Measurements from ENCODE around the gene MARCHF3.
"Not testable (repeated sequence)": the region's sequence is repeated elsewhere in the genome, so short reads cannot be mapped to it uniquely, and the experiment has no call there.

Gene MARCHF3

DNA sequence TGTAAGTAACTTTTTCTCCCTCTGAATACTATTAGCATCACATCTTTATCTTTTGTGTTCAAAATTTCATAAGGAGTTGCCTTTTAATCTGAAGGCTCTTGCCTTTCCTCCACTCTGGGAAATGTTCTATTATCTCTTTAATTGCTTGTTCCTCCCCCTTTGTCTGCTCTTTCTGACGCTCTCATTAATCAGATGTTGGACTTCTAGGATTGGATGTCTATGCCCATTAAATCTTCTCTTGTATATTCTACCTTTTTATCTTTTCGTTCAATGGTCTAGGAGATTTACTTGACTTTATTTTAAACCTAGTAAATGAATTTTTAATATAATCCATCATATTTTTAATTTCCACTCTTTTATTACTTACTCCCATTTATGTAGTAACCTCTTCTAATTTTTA lies 76.7 kb downstream of the MARCHF3 start:
- DNase-seq (no peak), ATAC-seq (no peak)

DNA sequence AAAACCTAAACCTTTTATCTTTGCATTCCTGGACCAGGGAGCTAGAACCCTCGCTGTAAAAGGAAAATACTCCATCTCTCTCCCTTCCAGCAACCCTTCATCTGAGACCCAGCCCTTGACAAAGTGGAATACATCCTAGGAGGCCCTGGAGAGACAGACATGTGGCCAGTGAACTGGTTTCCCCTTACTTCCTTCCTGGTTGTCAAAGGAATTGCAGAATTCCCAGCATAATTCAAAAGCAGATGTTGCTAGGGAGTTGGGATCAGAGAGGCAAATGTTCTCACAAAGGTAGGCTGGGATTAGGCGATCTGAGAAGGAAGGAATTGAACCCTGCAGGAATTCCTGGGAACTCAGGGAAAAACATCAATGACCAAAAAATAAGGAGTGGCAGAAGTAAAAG lies 80.9 kb downstream of the MARCHF3 start:
- ATAC-seq: no peak
- no peak for DNase-seq

DNA sequence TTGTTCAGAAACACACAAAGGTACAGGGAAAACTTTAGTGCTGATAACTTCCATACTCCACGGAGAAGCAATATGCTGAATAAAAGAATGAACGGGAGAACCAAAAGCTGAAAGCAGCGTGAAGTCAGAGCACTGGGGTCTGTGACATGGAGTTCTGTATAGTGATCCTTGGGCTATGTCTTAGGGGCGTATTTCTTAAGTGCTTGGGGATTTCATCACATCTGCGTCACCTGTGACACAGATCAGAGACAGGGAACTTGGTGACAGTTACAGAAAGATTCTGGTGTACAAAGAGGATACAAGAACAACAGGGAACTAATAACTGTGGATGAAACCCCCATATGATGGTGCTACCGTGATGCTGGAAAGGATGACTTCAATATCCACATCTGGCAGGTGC lies 81.9 kb downstream of the MARCHF3 start:
- DNase-seq: no peak
- no peak for ATAC-seq

DNA sequence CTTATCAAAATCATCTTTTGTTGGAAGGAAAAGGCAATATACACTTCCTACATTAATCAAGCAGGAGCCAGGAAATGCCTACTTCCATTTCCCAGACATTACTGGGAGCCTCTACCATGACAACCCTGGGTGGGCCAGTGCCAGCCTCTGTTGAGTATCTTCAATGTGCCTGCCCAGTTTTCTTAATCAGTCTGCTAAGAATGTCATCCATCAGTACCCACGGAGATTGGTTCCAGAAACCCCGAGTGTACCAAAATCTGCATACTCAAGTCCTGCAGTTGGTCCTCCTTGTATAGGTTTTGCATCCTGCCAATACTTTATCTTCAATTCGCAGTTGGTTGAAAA lies 82.4 kb downstream of the MARCHF3 start:
- DNase-seq (no peak), ATAC-seq (no peak)

DNA sequence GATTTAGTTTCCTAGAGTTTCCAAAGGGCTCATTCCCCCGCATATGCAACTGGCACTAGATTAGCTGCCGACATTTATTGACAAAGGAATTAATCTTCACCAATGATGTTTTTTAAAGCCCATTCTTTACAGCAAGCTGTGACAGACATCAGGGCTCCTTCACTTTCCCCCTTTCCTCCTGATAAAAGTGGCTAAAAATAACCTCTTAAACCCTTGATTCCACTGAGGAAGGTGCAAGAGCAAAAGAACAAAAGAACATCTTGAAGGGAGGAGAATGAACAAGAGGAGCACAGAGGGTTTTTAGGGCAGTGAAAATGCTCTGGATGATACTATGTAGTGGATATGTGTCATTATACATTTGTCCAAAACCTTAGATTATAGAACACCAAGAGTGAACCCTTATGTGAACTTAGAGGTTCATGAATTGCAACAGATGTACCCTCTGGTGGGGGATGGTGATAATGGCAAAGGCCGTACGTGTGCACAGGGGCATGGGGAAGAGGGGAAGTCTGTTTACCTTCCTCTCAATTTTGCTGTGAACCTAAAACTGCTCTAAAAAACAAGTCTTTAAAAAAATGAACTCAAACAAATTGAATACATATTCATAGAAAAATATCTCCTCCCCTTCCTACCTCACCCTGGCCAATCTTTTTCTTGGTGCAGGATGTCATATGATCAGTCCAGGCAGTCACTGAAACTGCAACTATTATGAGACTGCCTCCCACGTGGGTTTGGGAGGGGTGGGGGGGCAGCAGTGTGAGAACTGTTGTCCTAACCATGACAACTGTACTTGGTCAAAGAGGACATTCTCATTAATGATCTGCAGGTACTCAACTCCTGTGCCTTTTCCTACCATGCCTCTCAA lies 83.0 kb downstream of the MARCHF3 start:
- ATAC-seq: no peak
- no peak for DNase-seq

DNA sequence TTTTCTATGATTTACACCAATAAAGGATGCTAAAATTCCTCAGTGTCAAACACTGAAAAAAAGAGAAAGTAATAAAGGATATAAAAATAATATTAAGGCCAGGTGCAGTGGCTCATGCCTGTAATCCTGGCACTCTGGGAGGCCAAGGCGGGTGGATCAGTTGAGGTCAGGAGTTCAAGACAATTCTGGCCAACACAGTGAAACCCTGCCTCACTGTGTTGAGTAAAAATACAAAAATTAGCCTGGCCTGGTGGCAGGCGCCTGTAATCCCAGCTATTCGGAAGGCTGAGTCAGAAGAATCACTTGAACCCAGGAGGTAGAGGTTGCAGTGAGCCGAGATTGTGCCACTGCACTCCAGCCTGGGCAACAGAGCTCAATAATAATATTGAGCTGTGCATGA lies 87.5 kb downstream of the MARCHF3 start:
- ATAC-seq, DNase-seq: not testable (repeated sequence)

DNA sequence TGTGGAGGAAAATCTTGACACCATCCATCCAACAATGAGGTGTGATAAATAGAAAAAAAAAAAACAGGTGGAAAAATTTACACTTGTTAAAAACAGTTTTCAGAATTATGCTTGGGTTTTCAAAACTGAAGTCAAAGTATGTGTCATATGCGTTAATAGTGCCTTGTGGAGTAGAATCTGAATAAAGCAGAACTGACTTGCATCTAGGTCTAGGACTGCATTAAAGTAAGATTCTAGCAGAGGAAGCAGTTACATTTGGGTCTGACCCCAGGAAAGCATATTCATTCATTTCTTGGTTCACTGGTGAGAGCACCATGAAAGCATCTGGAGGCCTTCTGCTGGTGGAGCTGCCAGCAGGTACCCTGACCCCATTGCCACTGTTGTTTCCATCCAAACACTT lies 89.0 kb downstream of the MARCHF3 start:
- ATAC-seq: no peak

DNA sequence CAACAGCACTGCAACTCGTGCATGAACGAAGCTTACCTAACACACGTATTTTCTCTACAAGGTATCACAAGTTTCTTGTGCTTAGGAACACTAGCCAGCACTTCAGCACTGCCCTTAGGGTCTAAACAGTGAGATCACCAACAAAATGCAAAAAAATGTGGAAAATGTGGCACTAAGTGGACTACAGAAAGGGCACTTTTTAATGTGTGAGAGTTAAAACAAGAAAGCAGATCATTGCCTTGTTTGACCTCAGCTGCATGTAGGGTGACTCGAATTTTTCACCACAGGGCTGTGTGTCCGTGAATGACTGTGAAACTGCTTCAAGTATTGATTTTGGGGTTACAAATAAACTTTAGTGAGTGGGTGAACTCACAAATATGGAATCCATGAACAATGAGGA lies 90.5 kb downstream of the MARCHF3 start:
- DNase-seq: no peak
- ATAC-seq: no peak

More for the DNA sequence above, 89.0 kb downstream of the MARCHF3 start:
- no peak for DNase-seq

DNA sequence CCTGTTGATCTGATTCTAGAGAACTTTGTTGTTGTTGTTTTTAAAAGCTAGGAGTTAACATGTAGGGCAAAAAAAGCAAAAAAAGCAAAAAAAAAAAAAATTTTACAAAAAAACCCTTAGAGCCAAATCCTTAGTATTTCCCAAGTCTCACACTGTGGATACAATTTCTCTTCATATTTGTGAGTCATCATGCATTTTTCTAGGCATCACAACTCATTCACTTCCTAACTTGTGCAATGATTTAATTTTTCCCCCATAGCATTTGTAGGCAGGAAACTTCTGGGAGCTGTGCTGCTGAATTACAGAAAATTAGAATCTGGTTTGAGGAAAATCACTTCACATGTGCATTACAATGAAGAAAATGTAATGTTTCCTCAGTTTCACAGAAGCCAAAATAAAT lies 91.9 kb downstream of the MARCHF3 start:
- DNase-seq: no peak
- no peak for ATAC-seq

DNA sequence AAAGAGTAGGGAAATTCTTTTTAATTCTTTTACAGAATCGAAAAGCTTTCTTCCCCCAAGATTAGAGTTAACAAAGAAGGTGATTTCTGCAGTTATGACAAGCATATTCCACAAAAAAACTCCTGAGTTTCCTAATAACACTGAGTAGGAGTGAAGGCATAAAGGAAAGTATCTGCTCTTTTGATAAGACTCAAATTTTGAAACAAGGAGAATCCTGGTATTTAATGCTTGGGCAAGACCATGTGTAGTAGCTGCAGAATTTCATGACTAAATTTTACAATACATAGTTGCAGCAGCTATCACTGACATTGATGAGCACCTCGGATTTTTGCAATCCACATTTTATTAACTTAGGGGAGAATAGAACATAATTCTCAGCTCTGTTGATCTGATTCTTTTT lies 92.6 kb downstream of the MARCHF3 start:
- ATAC-seq (no peak), DNase-seq (no peak)

DNA sequence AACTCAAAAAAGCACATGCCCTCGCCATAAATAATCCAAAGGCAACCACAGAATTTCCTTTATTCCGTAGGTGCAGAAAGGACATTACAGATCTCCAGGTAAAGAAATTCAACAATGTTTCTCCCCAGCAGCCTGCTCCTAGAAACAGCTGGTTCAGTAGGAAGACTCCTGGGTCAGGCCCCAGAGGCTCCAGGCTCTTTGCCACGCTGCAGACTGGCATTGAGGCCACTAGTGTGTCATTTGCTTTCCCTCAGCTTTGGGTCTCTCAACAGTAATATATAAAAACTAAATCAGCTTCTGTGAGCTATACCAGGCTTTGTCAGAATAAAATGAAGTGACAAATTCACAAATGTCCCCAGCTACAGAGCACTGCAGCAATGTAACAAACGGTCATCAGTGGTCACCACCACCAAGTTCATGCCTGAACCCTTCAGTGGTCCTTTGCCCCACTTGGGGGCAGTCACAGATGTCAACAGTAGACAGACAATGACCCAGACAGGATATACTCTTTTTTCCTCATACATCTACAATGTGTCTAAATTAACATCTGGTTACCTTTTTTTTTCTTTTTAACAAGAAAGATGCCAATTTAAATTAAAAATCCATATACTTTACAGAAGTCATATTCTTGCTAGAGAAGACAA lies 93.5 kb downstream of the MARCHF3 start:
- no peak for DNase-seq

DNA sequence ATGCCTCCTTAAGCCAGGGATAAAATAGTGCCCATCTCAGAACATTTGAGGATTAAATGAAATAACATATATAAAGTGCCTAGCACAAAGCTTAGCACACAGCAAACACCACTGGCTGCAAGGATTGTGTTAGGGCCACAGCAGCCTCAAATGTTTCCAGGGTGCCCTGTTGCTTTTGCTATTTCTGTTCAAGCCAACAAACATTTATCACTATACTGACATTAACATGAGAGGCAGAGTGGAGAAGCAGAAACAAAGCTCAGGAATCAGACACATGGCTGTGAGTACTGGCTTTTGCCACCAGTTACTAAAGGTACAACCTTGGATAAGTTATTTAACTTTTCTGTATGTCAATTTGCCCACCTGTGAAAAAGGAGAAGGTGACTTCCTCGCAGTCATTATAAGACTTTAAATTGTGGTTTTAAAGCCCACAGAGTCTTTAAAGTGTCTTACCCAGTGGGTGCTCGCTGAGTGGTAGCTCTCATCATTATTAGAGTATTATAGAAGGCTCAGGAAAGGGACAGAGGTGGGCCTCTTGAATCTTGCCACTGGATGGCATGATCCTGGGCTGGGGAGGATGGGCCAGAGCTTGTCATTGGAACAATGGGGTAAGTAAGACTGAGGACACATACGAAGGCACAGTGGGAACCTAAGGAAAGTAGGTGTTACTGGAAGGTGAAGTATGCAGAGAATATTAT lies 98.2 kb downstream of the MARCHF3 start:
- ATAC-seq: no peak
- no peak for DNase-seq

More for the DNA sequence above, 93.5 kb downstream of the MARCHF3 start:
- no peak for ATAC-seq

DNA sequence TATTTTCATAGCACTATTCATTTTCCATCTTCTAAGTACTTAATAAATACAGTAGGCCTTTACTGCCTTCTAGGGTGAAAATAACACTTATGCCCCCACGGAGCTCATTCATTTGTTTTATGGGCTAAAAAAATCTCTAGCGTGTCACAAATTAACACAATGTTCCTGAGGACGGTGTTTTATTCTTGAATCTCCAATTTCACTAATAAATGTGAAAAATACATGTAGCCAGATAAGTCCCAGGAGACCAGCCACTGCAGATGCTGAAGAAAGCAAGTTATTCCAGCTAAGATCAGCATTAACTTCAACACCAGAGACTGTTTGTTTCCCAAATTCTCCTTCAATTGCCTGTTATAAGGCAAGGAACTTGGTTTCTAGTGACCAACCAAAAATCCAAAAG lies 102.3 kb downstream of the MARCHF3 start:
- ATAC-seq: no peak
- DNase-seq: no peak

DNA sequence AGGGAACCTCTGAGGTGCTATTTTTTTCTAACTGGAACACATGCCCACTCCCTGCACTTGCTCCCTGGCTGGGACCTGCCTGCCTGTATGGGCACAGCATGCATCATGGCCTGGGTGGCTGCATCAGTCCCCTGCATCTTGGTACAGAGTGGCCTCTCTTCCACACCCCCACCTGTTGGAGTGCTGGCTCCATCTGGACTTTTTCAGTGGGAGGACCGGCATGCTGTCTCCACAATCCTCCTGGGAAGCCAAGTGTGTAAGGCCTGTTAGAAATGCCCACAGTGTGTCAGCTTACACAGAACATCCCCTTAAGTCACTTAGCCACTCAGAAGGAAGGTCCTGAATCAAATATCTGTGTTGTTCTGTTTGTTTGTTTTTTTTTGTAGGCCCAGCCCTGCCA lies 102.9 kb downstream of the MARCHF3 start:
- no peak for ATAC-seq
- no peak for DNase-seq

DNA sequence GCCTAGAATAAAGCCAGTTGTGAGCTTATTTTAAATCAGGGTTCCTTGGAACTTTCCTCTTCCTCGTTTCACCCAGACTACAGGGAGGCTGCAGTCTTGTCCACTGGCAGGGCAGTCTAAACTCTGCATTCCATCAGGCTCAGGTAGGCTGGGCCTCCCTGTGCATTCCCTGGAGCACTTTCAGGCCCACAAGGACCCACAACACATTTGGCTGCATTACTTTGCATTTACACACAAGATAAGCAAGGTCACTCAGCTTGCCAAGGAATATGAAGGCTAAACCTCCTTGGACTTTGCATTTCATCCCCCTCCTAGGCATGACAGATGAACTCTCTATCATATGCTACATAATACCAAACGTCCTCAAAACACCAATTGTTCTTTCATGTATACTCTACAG lies 104.2 kb downstream of the MARCHF3 start:
- no peak for DNase-seq
- ATAC-seq: no peak

DNA sequence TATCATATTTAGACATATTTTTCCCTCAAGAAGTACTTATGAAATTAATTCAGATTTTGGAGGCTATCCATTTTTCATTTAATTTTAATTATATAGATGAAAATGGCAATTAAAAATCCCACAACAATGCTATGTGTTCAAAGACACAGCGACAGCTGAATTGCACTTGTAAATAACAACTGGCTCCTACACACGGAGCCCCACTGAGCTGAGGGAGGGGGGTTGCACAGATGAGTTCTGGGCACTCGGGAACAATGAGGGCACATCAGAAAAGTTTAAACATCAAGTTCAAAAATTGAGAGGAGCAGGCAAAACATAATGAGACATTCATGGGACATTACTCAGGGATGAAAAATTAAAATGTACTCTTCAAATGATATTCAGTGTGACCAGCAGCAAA lies 104.9 kb downstream of the MARCHF3 start:
- no peak for DNase-seq
- no peak for ATAC-seq

DNA sequence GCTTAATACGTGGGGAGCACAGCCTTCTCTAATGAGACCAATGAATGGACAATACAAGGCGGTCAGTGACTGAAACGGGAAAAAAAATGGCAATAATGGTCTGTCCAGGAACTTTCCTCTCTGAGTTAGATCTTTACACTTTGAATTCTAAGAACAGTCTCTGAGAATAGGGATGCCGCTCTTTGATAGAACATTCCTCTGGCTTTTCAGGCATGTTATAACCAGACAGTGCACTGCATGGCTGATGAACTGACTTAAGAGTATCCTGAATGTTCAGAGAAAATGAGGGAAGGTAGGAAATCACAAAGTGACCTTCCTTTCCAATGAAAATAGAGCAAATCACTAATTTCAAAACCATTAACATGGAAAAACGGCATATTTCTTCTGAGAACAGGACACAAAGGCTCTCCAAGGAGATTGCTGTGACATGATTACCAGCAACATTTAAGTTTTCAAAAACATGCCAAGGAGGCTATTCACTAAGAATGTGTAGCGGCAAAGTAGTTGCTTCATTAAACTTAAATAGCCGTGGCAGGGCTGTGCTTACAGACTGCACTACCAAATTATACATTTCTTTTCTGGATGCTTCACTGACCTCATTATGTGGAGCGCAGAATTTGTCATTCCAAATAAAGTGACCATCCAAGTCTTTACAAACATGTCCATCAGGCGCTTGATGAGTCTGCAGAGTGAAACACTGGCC lies 105.9 kb downstream of the MARCHF3 start:
- DNase-seq (no peak), ATAC-seq (no peak)

DNA sequence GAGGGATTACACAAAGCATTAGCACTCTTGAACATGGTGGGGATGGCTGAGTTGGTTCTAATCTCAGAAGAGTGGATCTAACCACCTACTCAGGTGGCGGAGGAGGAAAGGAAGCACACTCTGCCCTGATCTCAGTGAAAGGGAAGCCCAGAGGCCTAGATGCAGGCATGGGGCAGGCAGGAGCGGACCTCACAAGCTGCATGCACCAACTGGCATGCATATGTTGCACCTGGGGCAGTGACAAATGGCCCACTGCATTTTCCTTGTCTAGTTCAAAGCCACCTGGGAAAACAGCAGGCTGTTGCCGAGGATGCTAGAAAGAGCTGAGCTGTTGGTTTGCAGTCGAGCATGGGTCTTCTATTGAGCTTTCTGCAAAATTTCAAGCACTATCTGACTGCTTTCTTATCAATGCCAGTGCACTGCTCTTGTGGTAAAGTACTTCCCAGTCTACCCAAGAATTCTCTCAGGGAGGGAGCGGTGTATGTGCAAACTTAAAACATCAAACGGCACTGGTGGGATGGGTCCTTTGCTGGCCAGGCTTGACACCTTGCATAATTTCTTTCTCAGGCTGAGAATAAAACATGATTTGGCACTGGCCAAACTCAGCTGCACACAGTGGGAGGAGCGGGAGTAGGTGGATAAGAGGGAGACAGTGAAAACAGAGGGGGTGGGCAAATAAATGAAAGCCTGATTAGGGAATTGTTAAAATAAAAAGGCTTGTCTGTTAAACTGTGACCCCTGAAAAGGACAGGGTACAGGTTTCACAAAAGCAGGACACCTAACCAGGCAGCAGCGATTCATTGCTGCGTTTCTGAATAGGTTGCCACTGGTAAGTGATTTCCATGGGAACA lies 108.9 kb downstream of the MARCHF3 start:
- ATAC-seq (no peak), DNase-seq (no peak)

DNA sequence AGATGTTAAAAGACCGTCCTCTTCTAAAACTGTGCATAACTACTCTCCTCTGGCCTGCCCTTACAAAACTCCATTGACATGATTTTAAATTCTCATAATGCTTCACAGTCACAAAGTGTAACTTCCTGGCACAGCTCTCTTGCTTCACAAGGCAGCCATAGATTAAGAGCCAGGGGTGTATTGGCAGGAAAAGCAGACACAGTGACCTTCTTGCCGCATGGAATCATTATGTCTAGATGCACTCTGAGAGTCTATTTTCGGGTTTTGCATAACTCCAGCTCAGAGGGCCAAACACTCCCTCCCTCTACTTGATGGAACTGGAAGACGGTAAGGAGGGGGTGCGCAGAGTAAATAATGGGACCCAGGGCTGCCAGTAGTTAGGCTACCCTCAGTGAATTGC lies 110.1 kb downstream of the MARCHF3 start:
- DNase-seq: no peak
- no peak for ATAC-seq

DNA sequence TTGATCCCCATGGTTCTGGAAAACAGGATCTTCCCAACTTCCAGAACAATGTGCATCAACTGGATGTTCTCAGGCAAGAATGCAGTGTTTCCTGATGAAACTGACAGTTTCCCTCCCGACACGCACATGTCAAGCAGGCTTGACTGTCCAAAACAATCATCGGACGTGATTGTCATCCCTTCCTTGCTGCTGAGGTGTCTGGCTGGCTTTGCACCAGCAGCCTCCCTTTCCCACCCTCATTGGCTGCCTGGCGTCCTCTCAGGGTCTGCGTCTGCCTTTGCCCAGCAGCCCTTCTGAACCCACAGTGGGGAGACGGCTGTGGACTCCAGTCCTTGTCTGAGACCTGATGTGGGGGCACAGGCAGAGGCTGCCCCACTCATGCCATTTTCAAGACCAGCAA lies 110.8 kb downstream of the MARCHF3 start:
- DNase-seq (no peak), ATAC-seq (no peak)

DNA sequence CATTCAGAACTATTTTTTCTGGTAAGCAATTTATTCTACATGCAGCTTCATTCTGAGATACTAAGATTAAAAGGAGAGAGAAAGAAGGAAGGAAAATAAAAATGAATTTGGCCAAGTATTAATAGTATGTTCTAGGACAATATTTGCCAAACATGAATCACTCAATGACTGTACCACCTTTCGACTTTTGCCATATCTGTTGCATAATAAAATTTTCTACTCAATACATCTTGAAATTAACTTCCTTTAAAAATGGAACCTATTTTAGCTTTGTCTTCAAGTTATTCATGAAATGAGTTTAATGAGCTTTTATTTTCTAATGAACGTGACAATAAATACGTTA lies 111.8 kb downstream of the MARCHF3 start:
- DNase-seq (no peak), ATAC-seq (no peak)

Measured in stimulated activated naive CD8-positive, alpha-beta T cell treated with anti-CD3 and anti-CD28 coated beads, Interleukin-15, Interleukin-2, amounts not matched to agents 100 U/mL and 50 U/mL, for 24 hours (primary cell).